A549 treated with GW870086 at 1 μM for 4 hours (cell line): ENCODE data around the gene KPNA6. TPM values are rescaled to one million over a fixed set of nuclear protein-coding genes. Genes with fewer than 3 reads are reported as not detected.

Source experiments
- total RNA-seq: library from RNA; stranded (reverse); fragments of 200-300 nt; extraction: Qiagen RNA extraction; gene quantifications from 5 replicates; pipeline ENCODE4 v1.2.3, GENCODE V29; 2022; ENCODE audit warnings: low read depth

Gene KPNA6
- total RNA-seq, result 14.4 to 16.7 TPM (median 15.1 TPM) in 5 replicates

GRCh38 chr1:32107742-32108661, at the start of gene KPNA6:
Gene KPNA6 (plus strand): TSS chr1:32108056. CDS start chr1:32108131, 75 bp downstream.

GRCh38 chr1:32072622-32073298, 35.1 kb upstream of the KPNA6 start, which contains the start of gene TMEM39B:
Gene TMEM39B (plus strand): TSS chr1:32072939. CDS start chr1:32073048, 109 bp downstream.

GRCh38 chr1:32179443-32180185, 71.8 kb downstream of the KPNA6 start, which contains the start of gene TXLNA:
Gene TXLNA (plus strand): TSS chr1:32179675. CDS start chr1:32180346, 671 bp downstream.

GRCh38 chr1:32200226-32201010, 92.6 kb downstream of the KPNA6 start, which contains the start of gene CCDC28B:
Gene CCDC28B (plus strand): TSS chr1:32200595. CDS start chr1:32201936, 1,341 bp downstream.

GRCh38 chr1:32205401-32206370, 97.8 kb downstream of the KPNA6 start, which contains the start of gene IQCC:
Gene IQCC (plus strand): TSS chr1:32205671. CDS start chr1:32205682, 11 bp downstream.

GRCh38 chr1:32208891-32209328, 101.1 kb downstream of the KPNA6 start, which contains the start of gene DCDC2B:
Gene DCDC2B (plus strand): TSS chr1:32209089. CDS start chr1:32209094, 5 bp downstream.

GRCh38 chr1:32221980-32222755, 114.3 kb downstream of the KPNA6 start, which contains the start of the genes EIF3I and TMEM234:
Gene EIF3I (plus strand): TSS chr1:32222407. CDS start chr1:32222442, 35 bp downstream.
Gene TMEM234 (minus strand): TSS chr1:32222353. CDS start chr1:32222322, 31 bp downstream.

Other genes with a start within 250 kb of the KPNA6 start
- gene PTP4A2, start 169.7 kb upstream of the KPNA6 start, total RNA-seq, result 148 to 196 TPM (median 185 TPM) in 5 replicates
- 116 to 144 TPM (median 131 TPM) in 5 replicates for gene KHDRBS1, start 94.2 kb upstream of the KPNA6 start, total RNA-seq
- 8.2 to 14.0 TPM (median 10.6 TPM) in 5 replicates for gene TMEM39B, start 35.1 kb upstream of the KPNA6 start, total RNA-seq
- 26.1 to 30.7 TPM (median 27.5 TPM) in 5 replicates for gene TXLNA, start 71.6 kb downstream of the KPNA6 start, total RNA-seq
- gene CCDC28B, start 92.5 kb downstream of the KPNA6 start, total RNA-seq, result 1.1 to 2.1 TPM (median 1.3 TPM) in 5 replicates
- gene IQCC, start 97.6 kb downstream of the KPNA6 start, total RNA-seq, result 1.7 to 2.1 TPM (median 2.0 TPM) in 5 replicates
- gene DCDC2B, start 101.0 kb downstream of the KPNA6 start, total RNA-seq, result not detected in 5 replicates
- 6.6 to 9.4 TPM (median 7.4 TPM) in 5 replicates for gene TMEM234, start 114.3 kb downstream of the KPNA6 start, total RNA-seq
- gene EIF3I, start 114.4 kb downstream of the KPNA6 start, total RNA-seq, result 269 to 289 TPM (median 275 TPM) in 5 replicates
- 0.32 to 0.75 TPM (median 0.38 TPM) in 5 replicates for gene FAM167B, start 139.2 kb downstream of the KPNA6 start, total RNA-seq
- 0.06 TPM in 1 of 5 replicates, not detected in the others for gene LCK, start 143.2 kb downstream of the KPNA6 start, total RNA-seq
- 50.9 to 56.2 TPM (median 54.5 TPM) in 5 replicates for gene HDAC1, start 184.0 kb downstream of the KPNA6 start, total RNA-seq
- 57.0 to 70.3 TPM (median 65.5 TPM) in 5 replicates for gene MARCKSL1, start 228.2 kb downstream of the KPNA6 start, total RNA-seq